ENCODE measurements around the gene ZNHIT1.
A peak's percentile ranks its signal among the peaks of the same experiment; 100 is the strongest.

ZNHIT1 gene

GRCh38 chr7:101177644-101178043 lies 40.3 kb upstream of the ZNHIT1 start:
- TF ChIP-seq CSRNP3 (CRISPR knock-in tag; IDR thresholded peaks at IDR 0.05), result no peak
- TF ChIP-seq PATZ1 (CRISPR knock-in tag; IDR thresholded peaks at IDR 0.05; ENCODE audit: borderline replicate concordance), result no peak
- no peak for TF ChIP-seq GLIS3 (CRISPR knock-in tag; IDR thresholded peaks at IDR 0.05)
- no peak for TF ChIP-seq ARNTL (CRISPR knock-in tag; IDR thresholded peaks at IDR 0.05; ENCODE audit: borderline replicate concordance, low read depth)
- no peak for TF ChIP-seq RARB (CRISPR knock-in tag; IDR thresholded peaks at IDR 0.05)
- no peak for TF ChIP-seq ZNF8 (CRISPR knock-in tag; IDR thresholded peaks at IDR 0.05)
- no peak for TF ChIP-seq TCF4 (CRISPR knock-in tag; IDR thresholded peaks at IDR 0.05; ENCODE audit: borderline replicate concordance)
- TF ChIP-seq CSDC2 (CRISPR knock-in tag; IDR thresholded peaks at IDR 0.05), result no peak
- no peak for TF ChIP-seq POU6F1 (CRISPR knock-in tag; IDR thresholded peaks at IDR 0.05; ENCODE audit: borderline replicate concordance, low read depth)
- no peak for TF ChIP-seq ZNF565 (CRISPR knock-in tag; conservative IDR thresholded peaks at IDR 0.05; ENCODE audit: low read depth)
- no peak for TF ChIP-seq SNAI2 (CRISPR knock-in tag; IDR thresholded peaks at IDR 0.05)
- no peak for TF ChIP-seq ISL1 (CRISPR knock-in tag; IDR thresholded peaks at IDR 0.05)
- TF ChIP-seq TSHZ2 (CRISPR knock-in tag; IDR thresholded peaks at IDR 0.05), result no peak
- ATAC-seq, result no peak

- TF ChIP-seq CREB5 (CRISPR knock-in tag; IDR thresholded peaks at IDR 0.05; ENCODE audit: low read depth) (no peak), ZNF70 (CRISPR knock-in tag; IDR thresholded peaks at IDR 0.05) (no peak), PATZ1 (CRISPR knock-in tag; IDR thresholded peaks at IDR 0.05; ENCODE audit: borderline replicate concordance) (no peak), ISL1 (CRISPR knock-in tag; IDR thresholded peaks at IDR 0.05) (no peak), ZC3H10 (CRISPR knock-in tag; IDR thresholded peaks at IDR 0.05) (no peak), ZFP30 (CRISPR knock-in tag; IDR thresholded peaks at IDR 0.05) (no peak), ARNTL (CRISPR knock-in tag; IDR thresholded peaks at IDR 0.05; ENCODE audit: borderline replicate concordance, low read depth) (no peak), CSDC2 (CRISPR knock-in tag; IDR thresholded peaks at IDR 0.05) (no peak), CSRNP3 (CRISPR knock-in tag; IDR thresholded peaks at IDR 0.05) (no peak), POU6F1 (CRISPR knock-in tag; IDR thresholded peaks at IDR 0.05; ENCODE audit: borderline replicate concordance, low read depth) (no peak), BACH2 (CRISPR knock-in tag; IDR thresholded peaks at IDR 0.05; ENCODE audit: borderline replicate concordance) (no peak), ZFP3 (CRISPR knock-in tag; IDR thresholded peaks at IDR 0.05) (no peak), TSHZ2 (CRISPR knock-in tag; IDR thresholded peaks at IDR 0.05) (no peak)
Observed at GRCh38 chr7:101179117-101179516, 38.8 kb upstream of the ZNHIT1 start.

More at GRCh38 chr7:101179117-101179516, 38.8 kb upstream of the ZNHIT1 start:
- 0 out of 3 replicates have a peak, but pooled peaks have one; percentile 6 for ATAC-seq
